HEK293 (cell line): ENCODE data around the gene PIK3R1.

Experiments used
- CTCF ChIA-PET: fragments of 350-600 bp; formaldehyde crosslinking; extraction: SDS; loops from one replicate; lab custom pipeline; 2021; ENCODE audit warnings: antibody characterized with exemption; lab: Yijun Ruan, JAX
- POLR2A ChIA-PET: fragments of 300-600 bp; formaldehyde crosslinking; extraction: SDS; loops from one replicate; lab custom pipeline; 2020; ENCODE audit warnings: antibody characterized with exemption, inconsistent platforms; lab: Yijun Ruan, JAX
- H3K27ac ChIP-seq: fragments of 200-500 bp; sonication (Bioruptor generic); 2 replicates; pipeline ENCODE4 v1.5.1; 2014; ENCODE audit warnings: low read depth, low read length, control low read depth, inconsistent platforms; ENCODE audit errors: extremely low read depth
- H3K36me3 ChIP-seq, 2 experiments: fragments of 200-500 bp in 1 of 2; sonication (Bioruptor generic) in 1 of 2; 1 replicate in 1 of 2; 2 replicates in 1 of 2; pipeline ENCODE4 v1.5.1; 2014 to 2017; ENCODE audit warnings: inconsistent platforms in 2 of 2, low read length in 2 of 2; ENCODE audit not compliant: control insufficient read depth in 2 of 2, insufficient read depth in 1 of 2
- H3K4me1 ChIP-seq: fragments of 200-500 bp; sonication (Bioruptor generic); 2 replicates; pipeline ENCODE4 v1.5.1; 2014; ENCODE audit warnings: mild to moderate bottlenecking, low read length, inconsistent platforms; ENCODE audit not compliant: control insufficient read depth, insufficient read depth
- H3K4me3 ChIP-seq: 2 replicates; pipeline ENCODE4 v1.5.1; 2011; ENCODE audit warnings: low read depth, mild to moderate bottlenecking, control low read depth, low read length, moderate library complexity
- H3K9me3 ChIP-seq: fragments of 200-500 bp; sonication (Bioruptor generic); 2 replicates; pipeline ENCODE4 v1.5.1; 2014; ENCODE audit warnings: low read depth, low read length, inconsistent platforms; ENCODE audit not compliant: control insufficient read depth, insufficient read depth
- FEZF1 ChIP-seq: fragments of 450-650 bp; formaldehyde crosslinking; IDR thresholded peaks from 2 replicates; pipeline ENCODE4 v1.5.1; 2016; ENCODE audit warnings: missing biosample characterization, missing genetic modification characterization
- GFI1B ChIP-seq: fragments of 450-650 bp; formaldehyde crosslinking; IDR thresholded peaks from 2 replicates; pipeline ENCODE4 v1.5.1; 2016; ENCODE audit warnings: missing biosample characterization, missing genetic modification characterization
- GLIS2 ChIP-seq: fragments of 450-650 bp; formaldehyde crosslinking; IDR thresholded peaks from 2 replicates; pipeline ENCODE4 v1.5.1; 2016; ENCODE audit warnings: missing biosample characterization, missing genetic modification characterization
- HOXD13 ChIP-seq: sonication (generic); formaldehyde crosslinking; IDR thresholded peaks from 2 replicates; pipeline ENCODE4 v1.8.0; 2022; ENCODE audit warnings: missing genetic modification reagents, borderline replicate concordance
- WT1 ChIP-seq: fragments of 450-650 bp; formaldehyde crosslinking; IDR thresholded peaks from 2 replicates; pipeline ENCODE4 v1.5.1; 2016; ENCODE audit warnings: missing biosample characterization, missing genetic modification characterization
- YY2 ChIP-seq: fragments of 450-650 bp; formaldehyde crosslinking; IDR thresholded peaks from 2 replicates; pipeline ENCODE4 v1.5.1; 2016; ENCODE audit warnings: missing biosample characterization, missing genetic modification characterization
- ZBTB17 ChIP-seq: fragments of 450-650 bp; formaldehyde crosslinking; IDR thresholded peaks from 2 replicates; pipeline ENCODE4 v1.5.1; 2016; ENCODE audit warnings: missing biosample characterization, missing genetic modification characterization
- ZBTB7A ChIP-seq: fragments of 450-650 bp; formaldehyde crosslinking; IDR thresholded peaks from 2 replicates; pipeline ENCODE4 v1.5.1; 2016; ENCODE audit warnings: low read depth, missing biosample characterization, missing genetic modification characterization
- ZEB2 ChIP-seq: fragments of 450-650 bp; formaldehyde crosslinking; IDR thresholded peaks from 2 replicates; pipeline ENCODE4 v1.5.1; 2016; ENCODE audit warnings: missing biosample characterization, missing genetic modification characterization
- ZNF114 ChIP-seq: fragments of 450-650 bp; formaldehyde crosslinking; IDR thresholded peaks from 2 replicates; pipeline ENCODE4 v1.5.0; 2017; ENCODE audit warnings: missing biosample characterization, missing genetic modification characterization
- ZNF140 ChIP-seq: fragments of 450-650 bp; formaldehyde crosslinking; IDR thresholded peaks from 2 replicates; pipeline ENCODE4 v1.5.1; 2016; ENCODE audit warnings: missing biosample characterization, missing genetic modification characterization
- ZNF175 ChIP-seq: fragments of 450-650 bp; formaldehyde crosslinking; IDR thresholded peaks from 2 replicates; pipeline ENCODE4 v1.5.1; 2016; ENCODE audit warnings: missing biosample characterization, missing genetic modification characterization
- ZNF221 ChIP-seq: fragments of 450-650 bp; formaldehyde crosslinking; IDR thresholded peaks from 2 replicates; pipeline ENCODE4 v1.5.1; 2017; ENCODE audit warnings: missing biosample characterization, missing genetic modification characterization, borderline replicate concordance
- ZNF223 ChIP-seq: fragments of 450-650 bp; formaldehyde crosslinking; IDR thresholded peaks from 2 replicates; pipeline ENCODE4 v1.5.1; 2016; ENCODE audit warnings: missing biosample characterization, missing genetic modification characterization
- ZNF501 ChIP-seq: fragments of 450-650 bp; formaldehyde crosslinking; IDR thresholded peaks from 2 replicates; pipeline ENCODE4 v1.5.1; 2016; ENCODE audit warnings: missing biosample characterization, missing genetic modification characterization
- ZNF529 ChIP-seq: fragments of 450-650 bp; formaldehyde crosslinking; IDR thresholded peaks from 2 replicates; pipeline ENCODE4 v1.5.1; 2017; ENCODE audit warnings: missing genetic modification characterization, missing biosample characterization; ENCODE audit not compliant: insufficient replicate concordance
- ZNF530 ChIP-seq: fragments of 450-650 bp; formaldehyde crosslinking; IDR thresholded peaks from 2 replicates; pipeline ENCODE4 v1.5.1; 2016; ENCODE audit warnings: low read depth, missing biosample characterization, missing genetic modification characterization
- ZNF548 ChIP-seq: fragments of 450-650 bp; formaldehyde crosslinking; IDR thresholded peaks from 2 replicates; pipeline ENCODE4 v1.5.1; 2016; ENCODE audit warnings: missing biosample characterization, missing genetic modification characterization
- ZNF677 ChIP-seq: fragments of 450-650 bp; IDR thresholded peaks from 2 replicates; pipeline ENCODE4 v1.5.0; 2018; ENCODE audit warnings: missing biosample characterization, mild to moderate bottlenecking, missing genetic modification characterization, moderate library complexity
- ZSCAN16 ChIP-seq: fragments of 450-650 bp; formaldehyde crosslinking; IDR thresholded peaks from 2 replicates; pipeline ENCODE4 v1.5.1; 2016; ENCODE audit warnings: missing biosample characterization, missing genetic modification characterization
- TF ChIP-seq, protein P1 (sequence below): fragments of 450-650 bp; formaldehyde crosslinking; IDR thresholded peaks from 2 replicates; pipeline ENCODE4 v1.5.1; 2016; ENCODE audit warnings: missing biosample characterization, missing genetic modification characterization
- TF ChIP-seq, protein P2 (sequence below): sonication (generic); formaldehyde crosslinking; IDR thresholded peaks from 2 replicates; pipeline ENCODE4 v1.8.1; 2022; ENCODE audit warnings: mild to moderate bottlenecking, moderate library complexity, missing genetic modification reagents
- TF ChIP-seq, protein P3 (sequence below): fragments of 450-650 bp; IDR thresholded peaks from 2 replicates; pipeline ENCODE4 v1.5.1; 2018; ENCODE audit warnings: missing biosample characterization, mild to moderate bottlenecking, missing genetic modification characterization
- TF ChIP-seq, protein P4 (sequence below): fragments of 450-650 bp; formaldehyde crosslinking; conservative IDR thresholded peaks from 2 replicates; pipeline ENCODE4 v1.5.1; 2016; ENCODE audit warnings: low read depth, missing biosample characterization, missing genetic modification characterization
- TF ChIP-seq, protein P5 (sequence below): fragments of 450-650 bp; formaldehyde crosslinking; IDR thresholded peaks from 2 replicates; pipeline ENCODE4; 2016; ENCODE audit warnings: missing biosample characterization, missing genetic modification characterization

Gene PIK3R1

DNA sequence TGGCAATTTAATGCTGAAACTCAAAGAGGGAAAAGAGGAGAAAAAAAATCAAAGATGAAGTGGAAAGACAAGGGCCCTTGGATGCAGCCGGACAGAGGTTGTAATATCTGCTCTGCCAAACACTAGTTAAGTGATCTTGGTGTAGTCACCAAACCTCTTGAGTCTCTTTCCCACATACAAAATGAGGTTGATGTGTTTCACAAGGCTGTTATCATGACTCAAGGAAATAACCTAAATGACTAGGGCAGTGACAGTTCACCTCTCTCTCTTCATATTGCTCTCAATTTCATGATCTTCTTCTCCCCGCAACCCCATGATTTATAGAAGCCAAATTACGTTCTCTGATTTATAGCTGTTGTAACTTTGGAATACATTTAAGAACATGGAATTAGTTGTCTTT is 44.9 kb downstream of the PIK3R1 start:
- H3K36me3 ChIP-seq: no peaks in the 10 kb centered on the region
- POLR2A ChIA-PET: no interaction called here
- H3K4me1 ChIP-seq: no peaks in the 10 kb centered on the region; the same call in 1 of the 2 replicates
- H3K9me3 ChIP-seq: no peaks in the 10 kb centered on the region
- H3K4me3 ChIP-seq: no peak overlapping the region
- CTCF ChIA-PET: interaction anchor here (0.6 kb wide), 1 partner anchor 363 kb away, joined by 4 read pairs; no protein-coding TSS in a partner anchor
- TF ChIP-seq, protein P1, sequence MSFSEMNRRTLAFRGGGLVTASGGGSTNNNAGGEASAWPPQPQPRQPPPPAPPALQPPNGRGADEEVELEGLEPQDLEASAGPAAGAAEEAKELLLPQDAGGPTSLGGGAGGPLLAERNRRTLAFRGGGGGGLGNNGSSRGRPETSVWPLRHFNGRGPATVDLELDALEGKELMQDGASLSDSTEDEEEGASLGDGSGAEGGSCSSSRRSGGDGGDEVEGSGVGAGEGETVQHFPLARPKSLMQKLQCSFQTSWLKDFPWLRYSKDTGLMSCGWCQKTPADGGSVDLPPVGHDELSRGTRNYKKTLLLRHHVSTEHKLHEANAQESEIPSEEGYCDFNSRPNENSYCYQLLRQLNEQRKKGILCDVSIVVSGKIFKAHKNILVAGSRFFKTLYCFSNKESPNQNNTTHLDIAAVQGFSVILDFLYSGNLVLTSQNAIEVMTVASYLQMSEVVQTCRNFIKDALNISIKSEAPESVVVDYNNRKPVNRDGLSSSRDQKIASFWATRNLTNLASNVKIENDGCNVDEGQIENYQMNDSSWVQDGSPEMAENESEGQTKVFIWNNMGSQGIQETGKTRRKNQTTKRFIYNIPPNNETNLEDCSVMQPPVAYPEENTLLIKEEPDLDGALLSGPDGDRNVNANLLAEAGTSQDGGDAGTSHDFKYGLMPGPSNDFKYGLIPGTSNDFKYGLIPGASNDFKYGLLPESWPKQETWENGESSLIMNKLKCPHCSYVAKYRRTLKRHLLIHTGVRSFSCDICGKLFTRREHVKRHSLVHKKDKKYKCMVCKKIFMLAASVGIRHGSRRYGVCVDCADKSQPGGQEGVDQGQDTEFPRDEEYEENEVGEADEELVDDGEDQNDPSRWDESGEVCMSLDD (tag by site-specific recombination): no peak
- no peak for TF ChIP-seq ZNF530 (tag by site-specific recombination)
- TF ChIP-seq HOXD13 (CRISPR knock-in tag): no peak
- TF ChIP-seq ZBTB17 (tag by site-specific recombination): no peak
- TF ChIP-seq ZNF501: no peak
- no peak for TF ChIP-seq ZBTB7A (tag by site-specific recombination)
- TF ChIP-seq, protein P2, sequence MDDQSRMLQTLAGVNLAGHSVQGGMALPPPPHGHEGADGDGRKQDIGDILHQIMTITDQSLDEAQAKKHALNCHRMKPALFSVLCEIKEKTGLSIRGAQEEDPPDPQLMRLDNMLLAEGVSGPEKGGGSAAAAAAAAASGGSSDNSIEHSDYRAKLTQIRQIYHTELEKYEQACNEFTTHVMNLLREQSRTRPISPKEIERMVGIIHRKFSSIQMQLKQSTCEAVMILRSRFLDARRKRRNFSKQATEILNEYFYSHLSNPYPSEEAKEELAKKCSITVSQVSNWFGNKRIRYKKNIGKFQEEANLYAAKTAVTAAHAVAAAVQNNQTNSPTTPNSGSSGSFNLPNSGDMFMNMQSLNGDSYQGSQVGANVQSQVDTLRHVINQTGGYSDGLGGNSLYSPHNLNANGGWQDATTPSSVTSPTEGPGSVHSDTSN (CRISPR knock-in tag): no peak
- TF ChIP-seq GFI1B (tag by site-specific recombination): no peak
- no peak for TF ChIP-seq ZNF114 (tag by site-specific recombination)
- TF ChIP-seq, all 188 proteins: peak for 0
- H3K27ac ChIP-seq: no peak overlapping the region

DNA sequence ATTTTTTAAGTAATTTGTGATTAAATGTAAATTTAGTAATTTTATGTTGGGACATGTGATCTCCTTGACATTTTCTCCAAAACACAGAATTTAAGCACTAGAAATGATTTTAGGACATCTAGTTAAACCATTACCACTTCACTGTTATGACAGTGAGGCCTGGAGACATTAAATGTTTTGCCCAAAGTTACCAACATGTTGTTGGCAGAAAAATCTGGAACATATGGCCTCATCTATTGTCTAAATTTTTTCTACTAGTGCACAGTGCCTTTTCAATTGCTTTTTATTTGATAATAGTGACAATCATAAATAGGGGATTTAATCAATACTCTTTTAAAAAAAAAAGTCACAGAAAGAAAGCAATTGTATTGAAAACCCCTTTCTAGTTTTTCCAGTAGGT is 45.6 kb downstream of the PIK3R1 start:
- no peak overlapping the region for H3K4me3 ChIP-seq
- H3K36me3 ChIP-seq: no peaks in the 10 kb centered on the region
- H3K4me1 ChIP-seq: peaks cover 4% of the 10 kb centered on the region
- ChIA-PET POLR2A (no interaction called here), CTCF (interaction anchor here (0.6 kb wide), 1 partner anchor 493 kb away, joined by 4 read pairs; no protein-coding TSS in a partner anchor)
- no peak overlapping the region for H3K27ac ChIP-seq
- no peaks in the 10 kb centered on the region for H3K9me3 ChIP-seq
- TF ChIP-seq GFI1B (tag by site-specific recombination) (no peak), YY2 (no peak), ZSCAN16 (no peak), WT1 (no peak), ZEB2 (tag by site-specific recombination) (no peak), ZNF223 (tag by site-specific recombination) (no peak), ZNF175 (tag by site-specific recombination) (no peak), ZNF140 (tag by site-specific recombination) (no peak), FEZF1 (tag by site-specific recombination) (no peak), ZNF221 (tag by site-specific recombination) (no peak), ZNF529 (tag by site-specific recombination) (no peak), ZNF548 (tag by site-specific recombination) (no peak), ZNF677 (tag by site-specific recombination) (no peak), GLIS2 (tag by site-specific recombination) (no peak)
- TF ChIP-seq, protein P2 (CRISPR knock-in tag): no peak
- TF ChIP-seq, protein P3, sequence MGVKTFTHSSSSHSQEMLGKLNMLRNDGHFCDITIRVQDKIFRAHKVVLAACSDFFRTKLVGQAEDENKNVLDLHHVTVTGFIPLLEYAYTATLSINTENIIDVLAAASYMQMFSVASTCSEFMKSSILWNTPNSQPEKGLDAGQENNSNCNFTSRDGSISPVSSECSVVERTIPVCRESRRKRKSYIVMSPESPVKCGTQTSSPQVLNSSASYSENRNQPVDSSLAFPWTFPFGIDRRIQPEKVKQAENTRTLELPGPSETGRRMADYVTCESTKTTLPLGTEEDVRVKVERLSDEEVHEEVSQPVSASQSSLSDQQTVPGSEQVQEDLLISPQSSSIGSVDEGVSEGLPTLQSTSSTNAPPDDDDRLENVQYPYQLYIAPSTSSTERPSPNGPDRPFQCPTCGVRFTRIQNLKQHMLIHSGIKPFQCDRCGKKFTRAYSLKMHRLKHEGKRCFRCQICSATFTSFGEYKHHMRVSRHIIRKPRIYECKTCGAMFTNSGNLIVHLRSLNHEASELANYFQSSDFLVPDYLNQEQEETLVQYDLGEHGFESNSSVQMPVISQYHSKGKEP: no peak
- TF ChIP-seq, protein P4, sequence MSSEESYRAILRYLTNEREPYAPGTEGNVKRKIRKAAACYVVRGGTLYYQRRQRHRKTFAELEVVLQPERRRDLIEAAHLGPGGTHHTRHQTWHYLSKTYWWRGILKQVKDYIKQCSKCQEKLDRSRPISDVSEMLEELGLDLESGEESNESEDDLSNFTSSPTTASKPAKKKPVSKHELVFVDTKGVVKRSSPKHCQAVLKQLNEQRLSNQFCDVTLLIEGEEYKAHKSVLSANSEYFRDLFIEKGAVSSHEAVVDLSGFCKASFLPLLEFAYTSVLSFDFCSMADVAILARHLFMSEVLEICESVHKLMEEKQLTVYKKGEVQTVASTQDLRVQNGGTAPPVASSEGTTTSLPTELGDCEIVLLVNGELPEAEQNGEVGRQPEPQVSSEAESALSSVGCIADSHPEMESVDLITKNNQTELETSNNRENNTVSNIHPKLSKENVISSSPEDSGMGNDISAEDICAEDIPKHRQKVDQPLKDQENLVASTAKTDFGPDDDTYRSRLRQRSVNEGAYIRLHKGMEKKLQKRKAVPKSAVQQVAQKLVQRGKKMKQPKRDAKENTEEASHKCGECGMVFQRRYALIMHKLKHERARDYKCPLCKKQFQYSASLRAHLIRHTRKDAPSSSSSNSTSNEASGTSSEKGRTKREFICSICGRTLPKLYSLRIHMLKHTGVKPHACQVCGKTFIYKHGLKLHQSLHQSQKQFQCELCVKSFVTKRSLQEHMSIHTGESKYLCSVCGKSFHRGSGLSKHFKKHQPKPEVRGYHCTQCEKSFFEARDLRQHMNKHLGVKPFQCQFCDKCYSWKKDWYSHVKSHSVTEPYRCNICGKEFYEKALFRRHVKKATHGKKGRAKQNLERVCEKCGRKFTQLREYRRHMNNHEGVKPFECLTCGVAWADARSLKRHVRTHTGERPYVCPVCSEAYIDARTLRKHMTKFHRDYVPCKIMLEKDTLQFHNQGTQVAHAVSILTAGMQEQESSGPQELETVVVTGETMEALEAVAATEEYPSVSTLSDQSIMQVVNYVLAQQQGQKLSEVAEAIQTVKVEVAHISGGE (tag by site-specific recombination): no peak
- TF ChIP-seq, protein P5, sequence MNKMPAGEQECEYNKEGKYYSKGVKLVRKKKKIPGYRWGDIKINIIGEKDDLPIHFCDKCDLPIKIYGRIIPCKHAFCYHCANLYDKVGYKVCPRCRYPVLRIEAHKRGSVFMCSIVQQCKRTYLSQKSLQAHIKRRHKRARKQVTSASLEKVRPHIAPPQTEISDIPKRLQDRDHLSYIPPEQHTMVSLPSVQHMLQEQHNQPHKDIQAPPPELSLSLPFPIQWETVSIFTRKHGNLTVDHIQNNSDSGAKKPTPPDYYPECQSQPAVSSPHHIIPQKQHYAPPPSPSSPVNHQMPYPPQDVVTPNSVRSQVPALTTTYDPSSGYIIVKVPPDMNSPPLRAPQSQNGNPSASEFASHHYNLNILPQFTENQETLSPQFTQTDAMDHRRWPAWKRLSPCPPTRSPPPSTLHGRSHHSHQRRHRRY (tag by site-specific recombination): no peak
